ENCODE data around the gene ALS2CL. TPM values are rescaled to one million over a fixed set of nuclear protein-coding genes. Genes with fewer than 3 reads are reported as not detected.

ALS2CL gene
- total RNA-seq, 4 donors from 2014 or later: 86.5 to 175 (median 105) TPM

- no peak for TF ChIP-seq POLR2A (IDR thresholded peaks at IDR 0.05)
- TF ChIP-seq CTCF (IDR thresholded peaks at IDR 0.05): no peak
- DNase-seq (ENCODE audit: low spot score in 2 of 2): no peak
- intact Hi-C loops (cut with DNase I; ENCODE audit: low total_unique reads): no loop called here
- 91 to 96% methylated on average over 4 of the region's 4 CpGs for WGBS, 2 donors
- no peak overlapping the region for H3K4me3 ChIP-seq (ENCODE audit: low read depth, poor library complexity, severe bottlenecking)
Observed at GRCh38 chr3:46703013-46703520, 9.6 kb upstream of the ALS2CL start.

GRCh38 chr3:46702246-46703012 is 8.9 kb upstream of the ALS2CL start:
- 65 to 83% methylated on average over 4 of the region's 4 CpGs for WGBS, 2 donors
- intact Hi-C loops (cut with DNase I; ENCODE audit: low total_unique reads): no loop called here
- TF ChIP-seq CTCF (IDR thresholded peaks at IDR 0.05) (no peak), POLR2A (IDR thresholded peaks at IDR 0.05) (no peak)
- H3K4me3 ChIP-seq (ENCODE audit: low read depth, poor library complexity, severe bottlenecking): no peak overlapping the region
- no peak for DNase-seq (ENCODE audit: low spot score in 2 of 2)

- DNase-seq (ENCODE audit: low spot score in 2 of 2): no peak
- H3K4me3 ChIP-seq (ENCODE audit: low read depth, poor library complexity, severe bottlenecking): no peak within 1 kb of the TSS
- intact Hi-C loops (cut with DNase I; ENCODE audit: low total_unique reads): no loop called here
- TF ChIP-seq CTCF (IDR thresholded peaks at IDR 0.05): no peak
- TF ChIP-seq POLR2A (IDR thresholded peaks at IDR 0.05): no peak
- WGBS, 2 donors: 10 to 16% methylated on average over 17 to 44 of the region's 51 CpGs
Observed at GRCh38 chr3:46701181-46701939, 7.9 kb upstream of the ALS2CL start, which contains the start of gene TMIE. Gene TMIE (plus strand): TSS chr3:46701392. CDS start chr3:46701488, 96 bp downstream.

GRCh38 chr3:46700772-46701171 is 7.3 kb upstream of the ALS2CL start:
- DNase-seq (ENCODE audit: low spot score in 2 of 2): no peak
- intact Hi-C loops (cut with DNase I; ENCODE audit: low total_unique reads): no loop called here
- TF ChIP-seq POLR2A (IDR thresholded peaks at IDR 0.05) (no peak), CTCF (IDR thresholded peaks at IDR 0.05) (no peak)
- WGBS, 2 donors: 47 to 52% methylated on average over 4 of the region's 4 CpGs
- H3K4me3 ChIP-seq (ENCODE audit: low read depth, poor library complexity, severe bottlenecking): no peak overlapping the region

GRCh38 chr3:46699676-46700523 is 6.4 kb upstream of the ALS2CL start:
- peak in 1 of 2 donors; percentile 53 for DNase-seq (ENCODE audit: low spot score in 2 of 2)
- 77 to 78% methylated on average over 7 to 8 of the region's 8 CpGs for WGBS, 2 donors
- intact Hi-C loops (cut with DNase I; ENCODE audit: low total_unique reads): no loop called here
- no peak overlapping the region for H3K4me3 ChIP-seq (ENCODE audit: low read depth, poor library complexity, severe bottlenecking)
- TF ChIP-seq CTCF (IDR thresholded peaks at IDR 0.05) (no peak), POLR2A (IDR thresholded peaks at IDR 0.05) (no peak)
